Stimulated activated memory B cell treated with anti-CD40 and anti-IgM and Interleukin-4, amounts not matched to agents 10 μg/mL and 1 μg/mL and 100 μg/mL, for 72 hours (primary cell): ENCODE measurements around the gene ENTPD2.
A peak's percentile ranks its signal among the peaks of the same experiment; 100 is the strongest.

ENCODE experiments used
- ATAC-seq: fragments of 150-1000 bp; cut with Tn5 transposase; 2 replicates; pipeline ENCODE4 v1.10.0; 2021
- H3K27ac Mint-ChIP-seq: one replicate; pipeline ENCODE4 v1.8.0; 2022; ENCODE audit warnings: mild to moderate bottlenecking, mixed read lengths
- H3K27me3 Mint-ChIP-seq: one replicate; pipeline ENCODE4 v1.8.0; 2022; ENCODE audit warnings: mixed read lengths
- H3K36me3 Mint-ChIP-seq: one replicate; pipeline ENCODE4 v1.8.0; 2022; ENCODE audit warnings: mixed read lengths
- H3K4me1 Mint-ChIP-seq: one replicate; pipeline ENCODE4 v1.8.0; 2022; ENCODE audit warnings: mixed read lengths
- H3K4me3 Mint-ChIP-seq: one replicate; pipeline ENCODE4 v1.8.0; 2022; ENCODE audit warnings: mild to moderate bottlenecking, moderate library complexity, mixed read lengths
- H3K9me3 Mint-ChIP-seq: one replicate; pipeline ENCODE4 v1.8.0; 2022; ENCODE audit warnings: mixed read lengths

ENTPD2 gene

GRCh38 chr9:137045294-137046087 is 8.4 kb downstream of the ENTPD2 start:
- no peaks in the 10 kb centered on the region for H3K9me3 Mint-ChIP-seq
- no peak overlapping the region for H3K27ac Mint-ChIP-seq
- H3K36me3 Mint-ChIP-seq = no peaks in the 10 kb centered on the region
- H3K4me3 Mint-ChIP-seq = peak overlapping the region; percentile 29
- H3K27me3 Mint-ChIP-seq = peaks cover 91% of the 10 kb centered on the region
- no peak for ATAC-seq
- peaks cover 15% of the 10 kb centered on the region for H3K4me1 Mint-ChIP-seq

GRCh38 chr9:137044502-137045177 is 9.2 kb downstream of the ENTPD2 start:
- Mint-ChIP-seq H3K27me3 (peaks cover 90% of the 10 kb centered on the region), H3K9me3 (no peaks in the 10 kb centered on the region), H3K27ac (no peak overlapping the region), H3K4me3 (peak overlapping the region; percentile 7), H3K4me1 (peaks cover 15% of the 10 kb centered on the region), H3K36me3 (no peaks in the 10 kb centered on the region)
- no peak for ATAC-seq

GRCh38 chr9:137044037-137044436 is 9.8 kb downstream of the ENTPD2 start:
- ATAC-seq = no peak
- Mint-ChIP-seq H3K27ac (no peak overlapping the region), H3K4me3 (no peak overlapping the region), H3K36me3 (no peaks in the 10 kb centered on the region), H3K9me3 (no peaks in the 10 kb centered on the region), H3K4me1 (peaks cover 15% of the 10 kb centered on the region), H3K27me3 (peaks cover 89% of the 10 kb centered on the region)

GRCh38 chr9:137042751-137043727 is 10.8 kb downstream of the ENTPD2 start:
- peaks cover 93% of the 10 kb centered on the region for H3K27me3 Mint-ChIP-seq
- H3K9me3 Mint-ChIP-seq = no peaks in the 10 kb centered on the region
- no peak for ATAC-seq
- no peaks in the 10 kb centered on the region for H3K36me3 Mint-ChIP-seq
- no peak overlapping the region for H3K27ac Mint-ChIP-seq
- no peak overlapping the region for H3K4me3 Mint-ChIP-seq
- H3K4me1 Mint-ChIP-seq = peaks cover 15% of the 10 kb centered on the region

GRCh38 chr9:137041124-137041523 is 12.7 kb downstream of the ENTPD2 start:
- ATAC-seq = no peak
- no peaks in the 10 kb centered on the region for H3K36me3 Mint-ChIP-seq
- no peak overlapping the region for H3K27ac Mint-ChIP-seq
- H3K4me3 Mint-ChIP-seq = no peak overlapping the region
- H3K27me3 Mint-ChIP-seq = peaks cover 76% of the 10 kb centered on the region
- peaks cover 11% of the 10 kb centered on the region for H3K4me1 Mint-ChIP-seq
- H3K9me3 Mint-ChIP-seq = no peaks in the 10 kb centered on the region

- H3K4me1 Mint-ChIP-seq = peaks cover 11% of the 10 kb centered on the region
- H3K36me3 Mint-ChIP-seq = no peaks in the 10 kb centered on the region
- H3K27me3 Mint-ChIP-seq = peaks cover 75% of the 10 kb centered on the region
- no peak overlapping the region for H3K4me3 Mint-ChIP-seq
- H3K27ac Mint-ChIP-seq = no peak overlapping the region
- ATAC-seq = peak; percentile 42
- no peaks in the 10 kb centered on the region for H3K9me3 Mint-ChIP-seq
Measured at GRCh38 chr9:137040568-137040967, 13.3 kb downstream of the ENTPD2 start.

- no peak overlapping the region for H3K27ac Mint-ChIP-seq
- ATAC-seq = no peak
- H3K4me3 Mint-ChIP-seq = no peak overlapping the region
- peaks cover 68% of the 10 kb centered on the region for H3K27me3 Mint-ChIP-seq
- no peaks in the 10 kb centered on the region for H3K36me3 Mint-ChIP-seq
- peaks cover 13% of the 10 kb centered on the region for H3K4me1 Mint-ChIP-seq
- no peaks in the 10 kb centered on the region for H3K9me3 Mint-ChIP-seq
Measured at GRCh38 chr9:137039611-137040366, 14.1 kb downstream of the ENTPD2 start.

GRCh38 chr9:137038916-137039315 is 14.9 kb downstream of the ENTPD2 start:
- H3K36me3 Mint-ChIP-seq = no peaks in the 10 kb centered on the region
- no peaks in the 10 kb centered on the region for H3K9me3 Mint-ChIP-seq
- no peak overlapping the region for H3K27ac Mint-ChIP-seq
- H3K4me3 Mint-ChIP-seq = no peak overlapping the region
- H3K27me3 Mint-ChIP-seq = peaks cover 59% of the 10 kb centered on the region
- no peak for ATAC-seq
- peaks cover 17% of the 10 kb centered on the region for H3K4me1 Mint-ChIP-seq

GRCh38 chr9:137037483-137037882 is 16.4 kb downstream of the ENTPD2 start:
- no peak for ATAC-seq
- Mint-ChIP-seq H3K36me3 (no peaks in the 10 kb centered on the region), H3K27me3 (peaks cover 45% of the 10 kb centered on the region), H3K4me3 (no peak overlapping the region), H3K4me1 (peaks cover 32% of the 10 kb centered on the region), H3K9me3 (no peaks in the 10 kb centered on the region), H3K27ac (no peak overlapping the region)

GRCh38 chr9:137037035-137037434 is 16.8 kb downstream of the ENTPD2 start:
- Mint-ChIP-seq H3K27me3 (peaks cover 40% of the 10 kb centered on the region), H3K36me3 (no peaks in the 10 kb centered on the region)
- ATAC-seq = no peak

GRCh38 chr9:137035937-137036336 is 17.9 kb downstream of the ENTPD2 start:
- peaks cover 43% of the 10 kb centered on the region for H3K4me1 Mint-ChIP-seq
- H3K36me3 Mint-ChIP-seq = no peaks in the 10 kb centered on the region
- H3K27me3 Mint-ChIP-seq = peaks cover 29% of the 10 kb centered on the region
- no peaks in the 10 kb centered on the region for H3K9me3 Mint-ChIP-seq
- H3K4me3 Mint-ChIP-seq = no peak overlapping the region
- H3K27ac Mint-ChIP-seq = peak overlapping the region; percentile 92
- ATAC-seq = no peak

More at GRCh38 chr9:137037035-137037434, 16.8 kb downstream of the ENTPD2 start:
- Mint-ChIP-seq H3K9me3 (no peaks in the 10 kb centered on the region), H3K27ac (no peak overlapping the region), H3K4me1 (peaks cover 36% of the 10 kb centered on the region), H3K4me3 (no peak overlapping the region)

- Mint-ChIP-seq H3K27me3 (peaks cover 24% of the 10 kb centered on the region), H3K27ac (peak overlapping the region; percentile 92), H3K4me3 (peak overlapping the region; percentile 77), H3K9me3 (no peaks in the 10 kb centered on the region), H3K36me3 (no peaks in the 10 kb centered on the region), H3K4me1 (peaks cover 48% of the 10 kb centered on the region)
- ATAC-seq = no peak
Measured at GRCh38 chr9:137035507-137035834, 18.4 kb downstream of the ENTPD2 start.

- peak overlapping the region; percentile 77 for H3K4me3 Mint-ChIP-seq
Measured at GRCh38 chr9:137034709-137035506, 19.0 kb downstream of the ENTPD2 start.

More at GRCh38 chr9:137034709-137035506, 19.0 kb downstream of the ENTPD2 start:
- Mint-ChIP-seq H3K4me1 (peaks cover 53% of the 10 kb centered on the region), H3K27ac (peak overlapping the region; percentile 92), H3K36me3 (no peaks in the 10 kb centered on the region), H3K9me3 (no peaks in the 10 kb centered on the region), H3K27me3 (peaks cover 19% of the 10 kb centered on the region)
- peak; percentile 78 for ATAC-seq
